B cell (primary cell): ENCODE results near the gene CCDC30.

Experiments used
- EZH2 ChIP-seq: IDR thresholded peaks from 2 replicates; pipeline ENCODE4 v1.6.1; 2012; ENCODE audit warnings: borderline replicate concordance, low read depth, mild to moderate bottlenecking, moderate library complexity, low read length; ENCODE audit not compliant: insufficient read depth, poor library complexity, severe bottlenecking
- TF ChIP-seq, protein P1 (sequence below): fragments of 200-600 bp; IDR thresholded peaks from one replicate; pipeline ENCODE4 v1.8.0; 2022; ENCODE audit warnings: antibody characterized with exemption, mild to moderate bottlenecking

DNA sequence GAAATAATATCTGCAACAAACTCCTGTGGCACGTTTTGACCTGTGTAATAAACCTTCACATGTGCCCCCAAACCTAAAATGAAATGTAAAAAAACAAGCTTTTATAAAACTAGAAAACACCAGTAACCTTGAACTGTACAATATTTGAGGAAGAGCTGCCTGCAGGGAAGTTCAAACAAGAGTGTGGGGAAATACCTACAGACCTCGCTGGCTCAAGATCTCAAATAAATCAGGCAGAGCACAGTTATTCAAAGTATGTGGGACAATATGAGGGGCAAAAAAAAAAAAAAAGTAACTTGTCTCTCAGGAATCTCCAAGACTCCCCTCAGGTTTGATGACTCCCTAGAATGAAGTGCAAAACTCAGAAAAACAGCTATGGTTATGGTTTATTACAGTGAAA, 157.2 kb downstream of the CCDC30 start:
- no peak for TF ChIP-seq EZH2
- TF ChIP-seq, protein P1, sequence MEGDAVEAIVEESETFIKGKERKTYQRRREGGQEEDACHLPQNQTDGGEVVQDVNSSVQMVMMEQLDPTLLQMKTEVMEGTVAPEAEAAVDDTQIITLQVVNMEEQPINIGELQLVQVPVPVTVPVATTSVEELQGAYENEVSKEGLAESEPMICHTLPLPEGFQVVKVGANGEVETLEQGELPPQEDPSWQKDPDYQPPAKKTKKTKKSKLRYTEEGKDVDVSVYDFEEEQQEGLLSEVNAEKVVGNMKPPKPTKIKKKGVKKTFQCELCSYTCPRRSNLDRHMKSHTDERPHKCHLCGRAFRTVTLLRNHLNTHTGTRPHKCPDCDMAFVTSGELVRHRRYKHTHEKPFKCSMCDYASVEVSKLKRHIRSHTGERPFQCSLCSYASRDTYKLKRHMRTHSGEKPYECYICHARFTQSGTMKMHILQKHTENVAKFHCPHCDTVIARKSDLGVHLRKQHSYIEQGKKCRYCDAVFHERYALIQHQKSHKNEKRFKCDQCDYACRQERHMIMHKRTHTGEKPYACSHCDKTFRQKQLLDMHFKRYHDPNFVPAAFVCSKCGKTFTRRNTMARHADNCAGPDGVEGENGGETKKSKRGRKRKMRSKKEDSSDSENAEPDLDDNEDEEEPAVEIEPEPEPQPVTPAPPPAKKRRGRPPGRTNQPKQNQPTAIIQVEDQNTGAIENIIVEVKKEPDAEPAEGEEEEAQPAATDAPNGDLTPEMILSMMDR = no peak
